HG03039 (cell line): Measurements from ENCODE around the gene HTATSF1.

Source experiments
- ATAC-seq: cut with Tn5 transposase; IDR thresholded peaks from one replicate; pipeline ENCODE4 v1.9.1; 2021; ENCODE audit warnings: mild to moderate bottlenecking, moderate library complexity; ENCODE audit not compliant: unreplicated experiment

The HTATSF1 gene, protein sequence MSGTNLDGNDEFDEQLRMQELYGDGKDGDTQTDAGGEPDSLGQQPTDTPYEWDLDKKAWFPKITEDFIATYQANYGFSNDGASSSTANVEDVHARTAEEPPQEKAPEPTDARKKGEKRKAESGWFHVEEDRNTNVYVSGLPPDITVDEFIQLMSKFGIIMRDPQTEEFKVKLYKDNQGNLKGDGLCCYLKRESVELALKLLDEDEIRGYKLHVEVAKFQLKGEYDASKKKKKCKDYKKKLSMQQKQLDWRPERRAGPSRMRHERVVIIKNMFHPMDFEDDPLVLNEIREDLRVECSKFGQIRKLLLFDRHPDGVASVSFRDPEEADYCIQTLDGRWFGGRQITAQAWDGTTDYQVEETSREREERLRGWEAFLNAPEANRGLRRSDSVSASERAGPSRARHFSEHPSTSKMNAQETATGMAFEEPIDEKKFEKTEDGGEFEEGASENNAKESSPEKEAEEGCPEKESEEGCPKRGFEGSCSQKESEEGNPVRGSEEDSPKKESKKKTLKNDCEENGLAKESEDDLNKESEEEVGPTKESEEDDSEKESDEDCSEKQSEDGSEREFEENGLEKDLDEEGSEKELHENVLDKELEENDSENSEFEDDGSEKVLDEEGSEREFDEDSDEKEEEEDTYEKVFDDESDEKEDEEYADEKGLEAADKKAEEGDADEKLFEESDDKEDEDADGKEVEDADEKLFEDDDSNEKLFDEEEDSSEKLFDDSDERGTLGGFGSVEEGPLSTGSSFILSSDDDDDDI

DNA sequence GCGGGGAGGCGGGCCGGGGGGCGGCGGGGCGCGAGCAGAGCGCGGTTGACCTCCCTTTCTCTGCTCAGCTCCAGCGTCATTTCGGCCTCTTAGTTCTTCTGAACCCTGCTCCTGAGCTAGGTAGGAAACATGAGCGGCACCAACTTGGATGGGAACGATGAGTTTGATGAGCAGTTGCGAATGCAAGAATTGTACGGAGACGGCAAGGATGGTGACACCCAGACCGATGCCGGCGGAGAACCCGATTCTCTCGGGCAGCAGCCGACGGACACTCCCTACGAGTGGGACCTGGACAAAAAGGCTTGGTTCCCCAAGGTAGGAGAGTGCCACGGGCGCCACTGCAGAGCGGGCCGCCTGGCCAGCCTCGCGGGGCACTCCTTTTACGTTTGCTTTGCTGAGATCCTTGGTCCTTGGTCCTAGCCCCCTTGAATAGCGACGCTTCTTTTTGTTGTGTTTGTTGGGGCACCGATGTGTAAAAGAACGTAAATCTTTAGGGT is at the start of gene HTATSF1:
TSS of gene HTATSF1 (plus strand) at position 37 of the 497 bp plus-strand sequence. CDS start at position 130, 93 bp downstream.
- no peak for ATAC-seq

DNA sequence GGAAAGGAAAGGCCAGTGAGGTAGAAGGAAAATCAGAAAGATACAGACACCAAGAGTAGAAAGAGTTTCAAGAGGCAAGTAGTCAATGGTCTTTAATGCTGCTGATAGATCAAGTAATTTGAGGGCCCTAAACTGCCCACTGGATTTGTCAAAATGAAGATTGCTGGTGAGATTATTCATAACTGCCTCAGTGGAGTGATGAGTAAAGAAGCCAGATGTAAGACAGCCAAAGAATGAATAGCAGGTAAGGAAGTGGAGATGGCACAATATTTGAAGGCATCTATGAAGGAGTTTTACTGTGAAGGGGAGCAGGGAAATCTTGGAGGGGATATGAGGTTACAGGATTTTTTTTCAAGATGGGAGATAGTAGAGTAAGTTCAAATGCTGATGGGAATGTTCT is 49.4 kb upstream of the HTATSF1 start:
- no peak for ATAC-seq

DNA sequence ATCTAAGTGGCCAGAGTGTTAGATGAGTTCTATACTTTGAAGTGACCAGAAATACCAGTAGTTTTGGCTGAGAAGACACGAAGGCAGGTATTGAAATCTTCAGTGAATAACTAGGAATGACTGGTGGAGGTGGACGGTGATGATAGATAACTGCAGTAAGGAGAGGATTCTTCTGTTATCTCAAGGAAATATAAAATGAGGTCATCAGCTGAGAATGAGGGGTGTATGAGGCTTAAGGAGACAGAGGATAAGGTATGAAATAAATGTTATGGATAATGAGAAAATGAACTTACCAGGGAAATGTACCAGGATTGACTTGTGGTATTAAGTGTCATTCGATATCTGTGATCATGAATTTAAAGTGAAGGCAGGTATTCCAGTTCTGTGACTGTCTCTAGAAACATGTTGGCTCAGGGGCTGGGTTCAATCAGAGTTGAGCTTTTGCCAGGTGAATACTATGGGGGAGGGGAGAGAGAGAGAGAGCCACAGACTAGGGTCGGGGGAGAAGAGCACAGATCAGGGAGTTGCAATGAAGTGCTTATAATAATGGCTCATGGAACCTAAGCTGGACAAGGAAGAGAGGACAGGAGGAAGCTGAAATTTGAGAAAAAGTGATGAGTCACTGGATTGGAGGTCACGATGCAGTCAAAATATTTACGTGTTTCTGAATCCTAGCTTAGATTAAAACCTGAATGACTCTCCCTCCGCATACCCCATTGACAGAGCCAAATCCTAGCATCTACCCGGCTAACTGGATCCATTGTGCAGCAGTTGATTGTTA is 47.2 kb upstream of the HTATSF1 start:
- ATAC-seq: no peak

DNA sequence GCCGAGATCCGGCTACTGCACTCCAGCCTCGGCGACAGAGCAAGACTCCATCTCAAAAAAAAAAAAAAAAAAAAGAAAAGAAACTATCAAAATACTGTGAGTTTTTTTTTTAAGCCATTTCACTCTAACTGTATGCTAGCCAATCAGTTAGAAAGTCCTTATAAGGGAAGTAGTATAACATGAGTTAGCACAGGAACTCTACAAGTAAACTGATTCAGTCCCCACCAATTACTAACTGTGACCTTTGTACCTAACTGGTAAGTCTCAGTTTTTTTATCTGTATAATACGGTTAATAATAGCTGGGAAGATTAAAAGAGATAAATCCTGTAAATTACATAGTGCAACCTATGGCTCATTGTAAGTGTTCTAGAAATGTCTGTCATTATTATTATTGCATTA is 44.8 kb upstream of the HTATSF1 start:
- ATAC-seq: no peak

DNA sequence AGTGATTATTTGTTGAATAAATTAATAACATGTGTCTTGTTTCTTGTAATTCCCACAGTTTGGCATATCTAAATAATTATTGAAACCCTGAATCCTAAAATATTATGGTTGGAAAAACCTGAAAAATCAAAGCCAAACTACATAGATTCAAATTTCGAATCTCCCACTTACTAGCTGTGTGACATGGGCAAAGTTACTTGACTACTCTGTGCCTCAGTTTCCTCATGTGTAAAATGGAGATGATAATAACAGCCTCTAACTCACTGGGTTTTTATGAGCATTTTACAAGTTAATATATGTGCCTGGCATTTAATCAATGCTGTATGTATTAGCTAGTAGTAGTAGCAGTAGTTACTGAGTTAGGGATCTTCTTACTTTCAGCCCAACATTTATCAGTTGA is 44.3 kb upstream of the HTATSF1 start:
- ATAC-seq: no peak

DNA sequence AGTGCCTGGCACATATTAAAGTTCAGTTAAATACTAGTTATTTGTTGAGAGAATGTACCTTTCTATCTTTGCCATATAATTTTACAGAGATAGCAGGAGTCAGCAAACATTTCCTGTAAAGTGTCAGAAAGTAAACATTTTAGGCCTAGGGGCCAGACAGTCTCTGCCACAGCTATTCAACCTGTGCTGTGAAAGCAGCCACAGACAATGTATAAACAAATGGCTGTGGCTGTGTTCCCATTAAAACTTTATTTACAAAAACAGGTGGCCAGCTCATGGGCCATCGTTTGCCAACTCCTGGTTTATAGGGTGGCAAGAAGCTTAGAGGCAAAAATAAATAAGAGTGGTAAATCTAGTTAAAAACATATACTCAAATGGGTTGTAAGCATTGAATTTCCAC is 43.6 kb upstream of the HTATSF1 start:
- no peak for ATAC-seq

DNA sequence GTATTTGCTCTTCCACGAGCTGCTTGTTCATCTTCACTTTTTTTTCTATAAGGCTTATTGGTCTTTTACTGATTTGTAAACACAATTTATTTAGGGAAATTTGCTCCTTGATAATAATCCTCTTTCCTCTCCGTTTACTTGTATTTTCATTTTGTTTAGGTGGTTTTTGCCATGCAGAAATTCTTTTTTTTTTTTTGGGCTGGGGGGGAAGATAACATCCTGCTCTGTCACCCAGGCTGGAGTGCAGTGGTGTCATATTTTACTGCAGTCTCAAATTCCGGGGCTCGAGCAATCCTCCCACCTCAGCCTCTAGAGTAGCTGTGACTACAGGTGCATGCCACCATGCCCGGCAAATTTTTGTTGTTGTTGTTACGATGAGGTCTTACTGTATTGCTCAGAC is 41.3 kb upstream of the HTATSF1 start:
- no peak for ATAC-seq

DNA sequence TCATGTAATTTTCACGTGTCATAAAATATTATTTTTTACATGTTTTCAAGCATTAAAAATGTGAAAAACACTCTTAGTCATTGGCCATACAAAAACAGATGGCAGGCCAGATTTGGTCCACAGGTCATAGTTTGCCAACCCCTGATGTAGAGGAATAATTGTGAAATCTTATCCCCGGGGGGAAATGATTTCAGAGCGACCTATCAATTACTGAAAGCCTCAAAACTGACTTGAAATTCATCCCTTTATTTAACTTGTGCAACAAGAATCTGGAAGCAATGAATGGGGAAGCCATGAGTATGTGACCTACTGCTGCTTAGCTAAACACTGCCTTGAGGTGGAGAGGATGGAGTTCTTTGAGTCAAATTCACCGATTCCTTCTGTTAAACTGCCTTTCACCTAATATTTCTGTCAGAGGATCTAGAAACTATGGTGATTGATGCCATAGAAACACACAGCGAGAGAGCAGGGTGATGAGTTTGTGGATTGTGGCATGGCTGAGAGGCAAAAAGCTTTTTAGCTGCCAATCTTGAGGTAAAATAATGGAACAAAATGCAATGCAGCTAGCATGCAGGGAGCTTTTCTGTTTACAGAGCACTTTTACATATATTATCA is 40.0 kb upstream of the HTATSF1 start:
- ATAC-seq: no peak

DNA sequence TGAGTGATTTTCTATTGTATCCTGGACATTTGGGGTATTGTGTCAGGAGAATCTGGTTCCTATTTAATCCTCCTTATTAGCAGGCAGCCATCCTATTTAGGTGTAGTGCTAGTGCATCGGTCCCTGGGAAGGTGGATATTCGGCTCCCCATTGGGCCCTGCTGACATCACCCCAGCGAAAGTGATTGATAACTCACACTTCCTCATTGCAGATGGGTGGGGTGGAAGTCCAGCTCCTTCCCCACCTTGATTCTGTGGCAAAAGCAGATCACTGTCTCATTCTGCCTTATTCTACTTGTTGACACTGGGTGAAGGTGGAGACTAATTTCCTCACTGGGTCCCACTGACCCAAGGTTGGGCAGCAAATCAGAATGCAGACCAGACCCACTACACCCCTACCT is 32.8 kb upstream of the HTATSF1 start:
- no peak for ATAC-seq

DNA sequence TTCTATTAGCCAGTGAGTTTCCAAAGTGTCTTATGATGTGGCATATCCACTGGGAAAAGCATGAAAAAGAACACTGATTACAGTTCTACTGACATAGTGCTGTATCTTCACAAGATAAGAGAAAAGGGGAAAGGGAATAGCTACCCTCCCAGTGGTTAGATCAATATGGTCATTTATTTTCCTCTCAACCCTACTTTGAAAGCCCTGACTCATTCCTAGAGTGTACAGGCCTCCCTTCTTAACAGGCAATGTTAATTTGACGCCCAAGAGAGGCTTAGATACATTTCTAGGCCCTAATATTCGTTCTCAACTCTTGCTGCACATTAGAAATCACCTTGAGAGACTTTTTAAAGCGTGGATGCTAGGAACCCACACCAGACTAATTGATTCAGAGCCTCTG is 30.1 kb upstream of the HTATSF1 start:
- no peak for ATAC-seq

DNA sequence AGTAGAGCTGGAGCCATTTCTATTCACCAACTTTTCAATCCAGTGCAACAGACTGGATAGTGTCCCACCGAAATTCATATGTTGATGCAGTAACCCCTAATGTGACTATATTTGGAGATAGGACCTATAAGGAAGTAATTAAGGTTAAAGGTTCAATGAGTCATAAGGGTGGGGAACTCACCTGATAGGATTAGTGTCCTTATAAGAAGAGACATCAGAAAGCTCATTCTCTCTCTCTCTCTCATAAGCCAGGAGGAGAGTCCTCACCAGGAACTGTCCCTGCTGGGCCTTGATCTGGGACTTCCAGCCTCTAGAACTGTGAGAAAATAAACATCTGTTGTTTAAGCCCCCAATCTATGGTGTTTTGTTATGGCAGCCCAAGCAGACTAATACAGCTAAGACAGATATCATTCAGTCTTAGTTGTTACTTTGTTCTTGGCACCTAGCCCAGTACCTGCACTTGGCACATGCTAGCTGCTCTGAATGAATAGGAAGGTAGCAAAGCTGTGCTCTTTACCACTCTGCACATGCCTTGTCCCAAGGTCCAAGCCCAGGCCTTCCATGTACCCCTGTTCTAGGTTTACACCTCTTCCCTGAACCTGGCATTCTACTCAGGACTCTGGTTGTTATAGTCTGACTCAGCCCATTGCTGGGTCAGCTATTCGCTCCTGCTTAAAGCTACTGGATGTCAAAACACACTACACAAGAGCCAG is 28.8 kb upstream of the HTATSF1 start:
- no peak for ATAC-seq

DNA sequence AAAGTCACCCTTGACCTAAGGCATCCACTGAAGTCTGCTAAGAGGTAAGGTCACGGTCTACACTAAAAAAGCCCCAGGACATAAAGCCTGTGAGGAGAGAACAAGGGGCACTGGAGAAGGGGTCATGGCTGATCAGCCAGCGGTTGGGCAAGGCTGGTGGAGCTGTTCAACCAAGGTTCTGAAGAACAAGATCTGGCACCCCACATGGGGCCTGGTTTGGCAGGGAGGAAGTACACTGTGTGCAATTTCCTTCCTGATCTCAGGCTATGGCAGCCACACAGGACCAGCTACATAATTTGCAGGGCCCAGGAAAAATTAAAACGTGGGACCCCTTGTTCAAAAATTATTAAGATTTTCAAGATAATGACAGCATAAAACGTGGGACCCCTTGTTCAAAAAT is 23.7 kb upstream of the HTATSF1 start:
- no peak for ATAC-seq

DNA sequence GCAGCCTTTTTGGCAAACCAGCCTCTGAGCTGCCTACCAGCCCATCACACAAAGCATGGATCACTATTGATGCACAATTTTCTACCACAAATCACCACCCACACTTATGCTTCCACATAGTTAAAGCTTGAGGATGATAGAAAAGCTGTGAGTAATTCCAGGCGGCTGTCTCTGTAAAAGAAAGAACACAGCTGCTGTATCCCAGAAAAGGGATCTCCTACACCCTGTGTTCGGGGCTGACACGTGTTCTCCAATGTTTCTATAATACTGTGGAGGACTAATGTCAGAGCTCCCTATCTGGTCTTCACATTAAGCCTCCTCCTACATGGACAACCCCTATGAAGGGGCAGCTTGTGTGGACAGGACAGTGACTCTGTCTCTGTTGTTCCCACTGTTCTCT is 22.2 kb upstream of the HTATSF1 start:
- no peak for ATAC-seq

DNA sequence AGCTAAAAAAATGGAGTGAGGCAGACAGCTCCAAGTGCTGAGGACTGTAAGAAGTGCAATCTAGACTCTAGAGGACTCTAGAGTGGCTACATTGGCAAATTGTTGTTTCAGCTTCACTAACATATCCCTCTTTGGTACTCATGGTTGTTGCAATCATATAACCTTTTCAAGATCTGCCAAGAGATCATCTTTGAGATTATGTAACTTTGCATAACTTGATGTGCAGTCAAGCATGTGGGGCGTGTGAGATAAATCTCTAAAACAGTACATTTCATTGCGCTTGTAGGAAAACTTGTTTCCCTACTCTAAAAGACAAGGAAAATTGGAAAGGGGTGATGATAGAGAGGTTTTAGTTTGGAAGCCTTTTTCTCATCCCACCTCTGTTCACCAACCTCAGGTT is 20.9 kb upstream of the HTATSF1 start:
- no peak for ATAC-seq

DNA sequence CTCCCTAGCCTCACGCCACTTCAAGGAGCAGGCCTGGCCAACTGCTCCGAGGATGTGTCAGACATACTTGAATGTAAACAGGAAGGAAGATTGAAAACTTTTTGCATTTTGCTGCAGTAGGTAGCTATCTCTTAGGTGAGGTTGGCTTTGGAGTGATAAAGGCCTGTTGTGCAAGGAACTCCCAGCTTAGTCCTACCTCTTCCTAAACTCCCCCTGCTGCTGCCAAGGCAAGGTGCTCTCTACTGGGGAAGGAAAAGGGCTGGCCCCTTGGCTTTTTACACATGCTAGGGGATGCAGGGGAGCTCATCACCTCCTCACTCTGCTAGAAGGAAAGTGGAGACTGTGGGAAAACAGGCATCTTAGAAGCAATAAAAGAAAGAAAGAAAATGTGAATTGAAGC is 20.4 kb upstream of the HTATSF1 start:
- no peak for ATAC-seq

DNA sequence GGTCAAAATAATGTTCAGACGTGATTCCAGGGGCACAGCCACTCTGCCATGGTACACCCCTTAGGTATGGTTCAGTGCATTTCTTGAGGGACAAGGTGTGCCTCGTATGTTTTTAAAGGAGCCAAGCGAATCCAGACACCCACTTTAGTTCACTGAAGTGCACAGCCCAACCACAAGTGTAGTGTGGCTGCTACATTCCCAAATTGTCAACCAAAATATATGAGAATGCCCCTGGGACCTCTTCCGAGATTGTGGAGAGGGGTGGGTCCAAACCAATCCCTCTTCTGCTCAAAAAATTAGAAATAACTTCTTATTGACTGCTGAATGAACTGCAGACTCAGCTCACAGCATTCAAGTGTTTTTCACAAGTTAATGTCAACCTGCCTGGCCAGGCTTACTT is 17.0 kb upstream of the HTATSF1 start:
- no peak for ATAC-seq

DNA sequence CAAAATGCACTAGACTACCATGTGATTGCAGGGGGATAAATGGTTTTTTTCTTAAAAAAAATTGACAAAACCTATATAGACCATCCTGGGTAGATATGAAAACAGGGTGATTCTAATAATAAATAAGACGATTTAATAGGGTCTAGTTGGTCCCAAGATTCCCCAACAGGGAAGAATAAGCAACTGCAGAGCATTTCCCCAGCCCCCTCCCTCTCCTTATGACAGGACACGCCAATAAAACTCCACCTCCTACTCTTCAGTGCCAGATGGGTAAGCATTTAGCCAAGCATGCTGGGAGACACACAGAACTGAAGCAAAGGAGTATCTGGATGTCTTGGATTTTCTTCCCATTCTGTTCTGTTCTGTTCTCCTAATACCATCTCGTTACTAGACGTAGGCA is 9.7 kb upstream of the HTATSF1 start, which contains the start of gene BRS3:
TSS of gene BRS3 (plus strand) at position 301 of the 400 bp plus-strand sequence. CDS start 168 bp downstream, outside the sequence.
- ATAC-seq: no peak

DNA sequence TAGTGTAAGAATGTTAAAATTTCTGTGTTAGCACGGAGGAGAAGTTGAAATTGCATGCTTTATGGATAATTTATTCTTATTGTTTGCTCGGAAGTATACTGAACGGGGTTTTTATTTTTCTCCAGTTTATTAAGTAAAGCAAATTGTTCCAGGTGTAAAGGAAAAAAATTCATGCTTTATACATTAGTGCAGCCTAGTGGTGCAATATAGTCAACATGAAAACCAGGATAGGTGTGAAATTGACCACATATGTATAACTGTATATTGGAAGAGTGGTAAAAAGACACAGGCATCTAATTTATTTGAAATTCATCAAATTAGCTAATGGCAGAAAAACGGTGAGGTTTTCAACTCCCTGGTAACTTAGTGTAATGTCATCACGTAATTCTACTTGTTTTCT is 8.7 kb upstream of the HTATSF1 start:
- ATAC-seq: no peak

DNA sequence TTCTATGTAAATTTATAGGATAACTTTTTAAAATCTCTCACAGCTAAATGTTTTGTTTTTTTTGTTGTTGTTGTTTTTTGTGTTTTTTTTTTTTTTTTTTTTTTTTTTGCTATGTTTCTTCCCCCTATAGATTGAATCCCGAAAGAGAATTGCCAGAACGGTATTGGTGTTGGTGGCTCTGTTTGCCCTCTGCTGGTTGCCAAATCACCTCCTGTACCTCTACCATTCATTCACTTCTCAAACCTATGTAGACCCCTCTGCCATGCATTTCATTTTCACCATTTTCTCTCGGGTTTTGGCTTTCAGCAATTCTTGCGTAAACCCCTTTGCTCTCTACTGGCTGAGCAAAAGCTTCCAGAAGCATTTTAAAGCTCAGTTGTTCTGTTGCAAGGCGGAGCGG is 5.6 kb upstream of the HTATSF1 start:
- ATAC-seq: no peak

DNA sequence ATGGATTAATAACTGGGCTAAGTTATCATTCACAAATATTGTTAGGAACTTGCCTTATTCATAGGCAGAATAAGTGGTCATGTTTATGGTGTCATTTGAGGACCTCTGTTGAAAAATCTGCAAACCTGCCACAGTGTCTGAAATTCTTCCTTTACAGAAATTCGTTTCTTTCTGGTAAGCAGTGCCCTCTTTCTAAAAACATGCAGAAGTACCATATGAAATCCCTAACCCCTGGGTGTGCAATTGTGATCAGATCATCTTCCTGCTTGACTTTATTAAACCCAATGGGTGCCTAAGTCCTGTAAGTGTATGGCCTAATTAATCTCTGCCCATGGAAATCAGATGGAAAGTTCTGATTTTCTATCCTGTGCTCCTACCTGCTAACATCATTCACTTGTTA is 4.4 kb upstream of the HTATSF1 start:
- no peak for ATAC-seq
